Activated naive CD8-positive, alpha-beta T cell treated with anti-CD3 and anti-CD28 coated beads, Interleukin-2, amount 50 U/mL, for 24 hours (primary cell): ENCODE results near the gene CFAP73.

ENCODE experiments used
- ATAC-seq: fragments of 150-1000 bp; cut with Tn5 transposase; one replicate; pipeline ENCODE4 v1.10.0; 2021
- DNase-seq: peaks from one replicate; pipeline ENCODE4 v3.0.0; 2021
- H3K27ac Mint-ChIP-seq: one replicate; pipeline ENCODE4 v1.8.0; 2021; ENCODE audit warnings: mild to moderate bottlenecking, mixed read lengths
- H3K27me3 Mint-ChIP-seq: one replicate; pipeline ENCODE4 v1.8.0; 2021; ENCODE audit warnings: mixed read lengths
- H3K36me3 Mint-ChIP-seq: one replicate; pipeline ENCODE4 v1.8.0; 2021; ENCODE audit warnings: low read depth, mixed read lengths
- H3K4me1 Mint-ChIP-seq: one replicate; pipeline ENCODE4 v1.8.0; 2021; ENCODE audit warnings: mixed read lengths
- H3K4me3 Mint-ChIP-seq: one replicate; pipeline ENCODE4 v1.8.0; 2021; ENCODE audit warnings: mild to moderate bottlenecking, moderate library complexity, mixed read lengths
- H3K9me3 Mint-ChIP-seq: one replicate; pipeline ENCODE4 v1.8.0; 2021; ENCODE audit warnings: mixed read lengths

Gene CFAP73

GRCh38 chr12:113149361-113150150, at the start of gene CFAP73:
Gene CFAP73, plus strand, starts transcription at chr12:113149724. Its CDS starts 134 bp downstream, at chr12:113149858.
- Mint-ChIP-seq H3K27ac (no peak within 1 kb of the TSS), H3K4me3 (no peak within 1 kb of the TSS), H3K9me3 (no peaks in the 10 kb centered on the region), H3K4me1 (peaks cover 18% of the 10 kb centered on the region), H3K36me3 (no peaks in the 10 kb centered on the region), H3K27me3 (peaks cover 20% of the 10 kb centered on the region)
- ATAC-seq (peak; percentile 15), DNase-seq (peak; percentile 33)

DNA sequence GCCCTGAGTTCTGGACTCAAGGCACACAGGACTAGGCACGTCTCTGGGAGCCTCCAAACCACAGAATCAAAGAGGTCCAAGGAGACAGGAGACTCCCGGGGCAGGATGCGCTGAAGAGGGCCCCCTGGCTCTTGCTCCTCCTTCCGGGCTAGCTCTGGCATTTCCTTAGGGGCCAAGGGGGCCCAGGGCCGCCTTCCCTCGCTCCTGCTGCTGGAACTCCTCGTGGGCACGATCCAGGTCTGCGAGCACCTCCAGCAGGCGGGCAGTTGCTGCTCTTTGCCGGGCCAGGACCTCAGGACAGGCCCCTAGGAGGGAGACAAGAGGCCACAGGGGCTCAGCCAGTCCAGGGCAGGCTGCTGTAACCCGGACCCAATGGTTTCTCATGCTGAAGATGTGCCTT, 49.8 kb upstream of the CFAP73 start:
- no peak for ATAC-seq
- H3K27ac Mint-ChIP-seq: no peak overlapping the region

GRCh38 chr12:113101751-113102150, 47.8 kb upstream of the CFAP73 start:
- Mint-ChIP-seq H3K27me3 (no peaks in the 10 kb centered on the region), H3K27ac (no peak overlapping the region), H3K4me3 (no peak overlapping the region), H3K4me1 (peaks cover 10% of the 10 kb centered on the region), H3K36me3 (no peaks in the 10 kb centered on the region), H3K9me3 (no peaks in the 10 kb centered on the region)
- no peak for DNase-seq
- ATAC-seq: no peak

More for the DNA sequence above, 49.8 kb upstream of the CFAP73 start:
- no peaks in the 10 kb centered on the region for H3K36me3 Mint-ChIP-seq
- H3K4me3 Mint-ChIP-seq: no peak overlapping the region
- no peaks in the 10 kb centered on the region for H3K27me3 Mint-ChIP-seq
- DNase-seq: no peak
- H3K4me1 Mint-ChIP-seq: peaks cover 11% of the 10 kb centered on the region
- H3K9me3 Mint-ChIP-seq: no peaks in the 10 kb centered on the region

DNA sequence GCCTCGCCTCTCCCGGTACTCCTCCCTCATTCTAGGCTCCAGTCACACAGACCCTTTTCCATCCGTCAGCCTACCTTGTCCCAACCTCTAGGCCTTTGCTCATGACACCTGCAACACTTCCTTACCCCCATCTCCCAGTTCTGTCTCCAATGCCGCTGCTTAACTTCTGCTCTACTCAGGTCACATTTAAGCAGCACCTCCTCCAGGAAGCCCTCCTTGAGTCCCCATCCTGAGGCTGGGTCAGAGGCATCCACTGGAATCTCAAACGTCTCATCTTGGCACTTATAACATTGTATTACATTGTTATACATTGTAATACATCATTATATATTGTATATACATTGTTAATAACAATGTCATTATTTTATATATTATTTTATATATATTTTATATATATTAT, 46.7 kb upstream of the CFAP73 start:
- Mint-ChIP-seq H3K27ac (no peak overlapping the region), H3K9me3 (no peaks in the 10 kb centered on the region), H3K4me3 (no peak overlapping the region), H3K4me1 (peaks cover 10% of the 10 kb centered on the region), H3K27me3 (no peaks in the 10 kb centered on the region), H3K36me3 (no peaks in the 10 kb centered on the region)
- no peak for DNase-seq
- no peak for ATAC-seq

DNA sequence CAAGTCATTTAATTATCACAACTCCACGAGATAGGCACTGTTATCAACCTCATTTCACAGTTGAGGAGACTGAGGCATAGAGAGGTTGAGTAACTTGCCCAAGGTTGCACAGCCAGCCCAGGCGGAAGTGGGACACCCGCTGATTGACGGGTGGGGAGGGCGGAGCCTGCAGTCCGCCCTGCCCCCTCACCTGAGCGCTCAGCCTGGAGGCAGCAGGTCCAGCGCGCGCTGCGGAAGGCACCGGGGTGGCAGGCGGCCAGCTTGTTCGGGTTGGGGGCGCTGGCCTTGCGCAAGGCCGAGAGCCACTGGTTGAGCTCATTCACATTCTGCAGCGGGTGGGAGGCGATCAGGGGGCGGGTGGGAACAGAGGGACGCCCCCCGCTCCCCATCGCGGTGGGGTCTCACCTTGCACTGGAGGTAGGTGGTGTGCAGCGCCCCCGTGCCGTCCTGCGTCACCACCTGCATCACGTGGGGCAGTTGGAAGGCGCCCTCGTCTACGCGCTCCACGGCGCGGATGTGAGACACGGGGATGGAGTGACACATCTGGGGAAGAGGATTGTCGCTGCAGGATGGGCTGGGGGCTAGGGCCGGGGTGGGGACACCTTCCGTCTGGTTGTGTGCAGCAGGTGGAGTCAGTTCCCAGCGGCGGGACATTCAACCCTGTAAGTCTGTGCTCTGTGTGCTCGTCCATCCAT, 45.6 kb upstream of the CFAP73 start:
- no peaks in the 10 kb centered on the region for H3K9me3 Mint-ChIP-seq
- DNase-seq (peak; percentile 61), ATAC-seq (peak; percentile 82)
- no peak overlapping the region for H3K27ac Mint-ChIP-seq
- H3K36me3 Mint-ChIP-seq: no peaks in the 10 kb centered on the region
- peak overlapping the region; percentile 49 for H3K4me3 Mint-ChIP-seq
- H3K27me3 Mint-ChIP-seq: no peaks in the 10 kb centered on the region
- peaks cover 6% of the 10 kb centered on the region for H3K4me1 Mint-ChIP-seq

- ATAC-seq: no peak
- H3K36me3 Mint-ChIP-seq: no peaks in the 10 kb centered on the region
- H3K9me3 Mint-ChIP-seq: no peaks in the 10 kb centered on the region
- peaks cover 8% of the 10 kb centered on the region for H3K4me1 Mint-ChIP-seq
- no peak for DNase-seq
- H3K4me3 Mint-ChIP-seq: no peak overlapping the region
- H3K27ac Mint-ChIP-seq: no peak overlapping the region
- H3K27me3 Mint-ChIP-seq: no peaks in the 10 kb centered on the region
Observed at GRCh38 chr12:113104953-113105510, 44.5 kb upstream of the CFAP73 start.

GRCh38 chr12:113105606-113106271, 43.8 kb upstream of the CFAP73 start:
- DNase-seq (no peak), ATAC-seq (no peak)
- no peaks in the 10 kb centered on the region for H3K36me3 Mint-ChIP-seq
- no peak overlapping the region for H3K27ac Mint-ChIP-seq
- H3K27me3 Mint-ChIP-seq: no peaks in the 10 kb centered on the region
- peaks cover 12% of the 10 kb centered on the region for H3K4me1 Mint-ChIP-seq
- no peaks in the 10 kb centered on the region for H3K9me3 Mint-ChIP-seq
- no peak overlapping the region for H3K4me3 Mint-ChIP-seq

- DNase-seq (no peak), ATAC-seq (no peak)
- Mint-ChIP-seq H3K4me1 (peaks cover 12% of the 10 kb centered on the region), H3K36me3 (no peaks in the 10 kb centered on the region), H3K4me3 (no peak overlapping the region), H3K27me3 (no peaks in the 10 kb centered on the region), H3K9me3 (no peaks in the 10 kb centered on the region), H3K27ac (no peak overlapping the region)
Observed at GRCh38 chr12:113106361-113106760, 43.2 kb upstream of the CFAP73 start.

DNA sequence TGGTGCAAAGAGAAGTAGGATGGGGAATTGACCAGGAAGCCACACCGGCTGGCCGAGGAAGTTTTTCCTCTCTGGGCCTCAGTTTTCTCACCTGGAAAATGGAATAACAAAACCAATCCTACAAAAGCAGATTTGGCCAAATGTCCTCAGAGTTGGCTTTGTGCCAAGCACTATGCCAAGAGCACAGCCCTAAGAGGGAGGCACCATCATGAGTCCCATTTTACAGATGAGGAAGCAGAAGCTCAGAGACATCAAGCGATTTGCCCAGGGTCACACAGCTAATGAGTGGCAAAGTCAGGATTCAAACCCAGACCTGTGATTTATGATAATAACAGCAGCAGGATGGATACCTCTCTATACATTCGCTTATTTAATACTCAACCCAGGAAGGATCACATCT, 41.2 kb upstream of the CFAP73 start:
- no peak for ATAC-seq
- H3K36me3 Mint-ChIP-seq: no peaks in the 10 kb centered on the region
- H3K4me3 Mint-ChIP-seq: no peak overlapping the region
- no peak for DNase-seq
- H3K9me3 Mint-ChIP-seq: no peaks in the 10 kb centered on the region
- H3K27ac Mint-ChIP-seq: no peak overlapping the region
- peaks cover 12% of the 10 kb centered on the region for H3K4me1 Mint-ChIP-seq
- H3K27me3 Mint-ChIP-seq: no peaks in the 10 kb centered on the region

DNA sequence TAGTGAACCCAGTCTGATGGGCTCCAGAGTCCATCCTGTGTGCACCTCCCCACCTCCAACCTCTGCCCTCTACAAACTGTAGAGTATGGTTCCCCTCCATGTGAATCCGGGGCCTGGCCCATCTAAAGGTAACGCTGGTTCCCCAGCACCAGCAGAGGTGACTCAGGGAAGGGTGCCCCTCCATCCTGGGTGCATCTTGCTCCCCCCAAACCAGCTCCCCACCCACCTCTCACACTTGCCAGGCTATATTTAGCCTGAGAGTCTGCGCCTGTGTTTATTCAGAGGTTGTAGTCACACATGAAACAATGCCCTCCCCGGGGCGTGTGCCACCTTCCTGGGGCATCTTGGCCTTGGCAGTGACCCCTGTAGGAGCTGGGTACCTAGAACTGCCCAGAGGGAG, 40.2 kb upstream of the CFAP73 start:
- H3K27ac Mint-ChIP-seq: no peak overlapping the region
- ATAC-seq: no peak
- H3K9me3 Mint-ChIP-seq: no peaks in the 10 kb centered on the region
- H3K27me3 Mint-ChIP-seq: no peaks in the 10 kb centered on the region
- H3K4me1 Mint-ChIP-seq: peaks cover 6% of the 10 kb centered on the region
- H3K4me3 Mint-ChIP-seq: no peak overlapping the region
- no peak for DNase-seq
- H3K36me3 Mint-ChIP-seq: no peaks in the 10 kb centered on the region

DNA sequence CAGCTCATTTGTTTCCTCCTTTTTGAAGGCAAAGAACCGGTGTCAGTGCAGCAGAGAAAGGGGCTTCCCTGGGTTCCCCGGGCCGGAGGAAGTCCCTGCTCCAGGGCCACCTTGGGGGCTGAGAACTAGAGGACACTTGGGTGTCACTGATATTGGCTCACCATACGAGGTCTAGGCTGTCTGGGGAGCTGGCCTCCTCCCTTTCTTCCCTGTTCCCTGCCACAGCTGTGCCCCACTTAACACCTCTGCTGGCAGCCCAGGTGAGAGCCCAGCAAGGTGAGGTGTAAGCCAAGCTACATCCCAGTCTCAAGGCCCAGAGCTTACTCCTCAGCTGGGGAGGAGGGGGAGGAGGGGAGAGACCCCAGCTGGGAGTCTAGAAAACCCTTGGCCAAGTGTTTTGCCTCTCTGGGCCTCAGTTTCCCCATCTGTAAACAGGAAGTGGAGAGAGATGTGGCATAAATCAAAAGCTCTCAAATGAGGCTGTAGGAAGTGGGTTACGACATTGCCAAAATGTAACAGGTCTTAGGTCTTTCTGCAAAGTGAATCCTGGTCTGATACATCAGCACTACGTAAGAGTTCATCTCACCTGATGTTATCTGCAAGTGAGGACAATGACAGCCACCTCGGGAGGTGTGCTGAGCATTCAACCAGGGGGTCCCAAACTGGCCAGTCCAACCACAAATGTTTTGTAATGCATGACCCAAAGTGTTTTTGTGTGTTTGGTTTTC, 39.5 kb upstream of the CFAP73 start:
- Mint-ChIP-seq H3K36me3 (no peaks in the 10 kb centered on the region), H3K27ac (no peak overlapping the region), H3K4me1 (peaks cover 6% of the 10 kb centered on the region), H3K27me3 (no peaks in the 10 kb centered on the region), H3K4me3 (no peak overlapping the region), H3K9me3 (no peaks in the 10 kb centered on the region)
- ATAC-seq (no peak), DNase-seq (no peak)

DNA sequence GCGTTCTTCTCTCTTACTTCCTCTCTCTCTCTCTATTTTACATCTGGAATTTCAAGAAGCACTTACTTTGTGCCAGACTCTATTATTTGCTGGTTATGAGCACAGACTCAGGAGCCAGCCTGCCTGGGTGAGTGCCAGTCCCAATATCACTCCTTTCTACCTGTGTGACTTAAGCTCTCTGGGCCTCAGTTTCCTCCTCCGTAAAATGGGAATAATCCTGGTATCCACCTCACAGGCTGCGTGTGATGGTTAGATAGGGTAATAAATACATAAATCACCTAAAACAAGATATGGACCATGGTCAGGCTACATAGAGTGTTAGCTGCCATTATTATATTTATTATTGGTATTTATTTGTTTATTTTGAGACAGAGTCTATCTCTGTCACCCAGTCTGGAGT, 38.3 kb upstream of the CFAP73 start:
- Mint-ChIP-seq H3K4me3 (no peak overlapping the region), H3K4me1 (peaks cover 6% of the 10 kb centered on the region), H3K9me3 (no peaks in the 10 kb centered on the region), H3K36me3 (no peaks in the 10 kb centered on the region), H3K27me3 (no peaks in the 10 kb centered on the region), H3K27ac (no peak overlapping the region)
- ATAC-seq (no peak), DNase-seq (no peak)

DNA sequence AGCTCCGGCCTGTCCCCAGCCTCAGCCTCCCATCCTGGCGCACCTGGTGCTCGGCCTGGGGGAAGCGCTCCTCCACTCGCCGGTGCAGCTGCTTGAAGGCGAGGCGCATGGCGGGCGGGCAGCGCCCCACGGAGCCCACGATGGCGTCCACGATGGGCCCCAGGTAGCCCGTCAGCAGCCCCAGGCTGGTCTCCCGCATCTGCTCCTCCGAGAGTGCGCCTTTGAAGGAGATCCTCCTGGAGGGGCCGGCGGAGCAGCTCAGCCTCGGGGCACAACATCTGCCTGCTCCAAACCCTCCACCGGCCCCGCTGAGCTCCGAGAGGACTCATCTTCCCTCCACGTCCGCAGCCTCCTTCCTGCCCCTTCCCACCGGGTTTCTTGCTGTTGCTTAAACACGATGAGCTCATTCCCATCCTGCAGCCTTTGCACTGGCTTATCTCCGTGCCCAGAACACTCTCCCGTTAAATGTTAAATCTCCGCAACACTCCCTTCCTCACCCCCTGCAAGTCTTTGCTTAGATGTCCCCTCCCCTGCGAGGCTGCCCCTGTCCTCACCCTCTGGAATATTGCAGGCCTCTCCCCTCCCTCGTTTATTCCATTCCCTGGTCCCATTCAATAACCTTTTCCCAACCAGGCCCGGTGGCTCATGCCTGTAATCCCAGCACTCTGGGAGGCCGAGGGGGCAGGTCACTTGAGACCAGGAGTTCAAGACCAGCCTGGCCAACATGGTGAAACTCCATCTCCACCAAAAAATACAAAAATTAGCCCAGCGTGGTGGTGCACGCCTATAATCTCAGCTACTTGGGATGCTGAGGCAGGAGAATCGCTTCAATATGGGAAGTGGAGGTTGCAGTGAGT, 37.3 kb upstream of the CFAP73 start:
- DNase-seq (no peak), ATAC-seq (no peak)
- Mint-ChIP-seq H3K9me3 (no peaks in the 10 kb centered on the region), H3K4me1 (peaks cover 6% of the 10 kb centered on the region), H3K27me3 (no peaks in the 10 kb centered on the region), H3K36me3 (no peaks in the 10 kb centered on the region), H3K27ac (no peak overlapping the region), H3K4me3 (no peak overlapping the region)
